Rectal smooth muscle tissue (tissue), 1 donor: ENCODE measurements around the gene RPL5.
A peak's percentile ranks its signal among the peaks of the same experiment; 100 is the strongest.

ENCODE experiments used
- H3K27ac ChIP-seq: one replicate; pipeline ENCODE4 v1.7.0; 2013; ENCODE audit warnings: low read depth, low read length, inconsistent platforms
- H3K27me3 ChIP-seq: one replicate; pipeline ENCODE4 v1.7.0; 2013; ENCODE audit warnings: low read length; ENCODE audit not compliant: control insufficient read depth, insufficient read depth
- H3K36me3 ChIP-seq: one replicate; pipeline ENCODE4 v1.7.0; 2013; ENCODE audit warnings: low read length; ENCODE audit not compliant: control insufficient read depth, insufficient read depth
- H3K4me1 ChIP-seq: one replicate; pipeline ENCODE4 v1.7.0; 2013; ENCODE audit warnings: low read length; ENCODE audit not compliant: control insufficient read depth, insufficient read depth
- H3K4me3 ChIP-seq: one replicate; pipeline ENCODE4 v1.7.0; 2013; ENCODE audit warnings: low read length
- H3K9ac ChIP-seq: one replicate; pipeline ENCODE4 v1.7.0; 2013; ENCODE audit warnings: low read length

The RPL5 gene

GRCh38 chr1:92845908-92846307, 14.1 kb downstream of the RPL5 start:
- no peaks in the 10 kb centered on the region for H3K27me3 ChIP-seq
- H3K9ac ChIP-seq: no peak overlapping the region
- no peak overlapping the region for H3K4me3 ChIP-seq
- peaks cover 14% of the 10 kb centered on the region for H3K36me3 ChIP-seq
- no peaks in the 10 kb centered on the region for H3K4me1 ChIP-seq
- H3K27ac ChIP-seq: no peak overlapping the region

GRCh38 chr1:92848201-92848600, 16.4 kb downstream of the RPL5 start:
- Histone ChIP-seq H3K4me3 (no peak overlapping the region), H3K9ac (no peak overlapping the region), H3K36me3 (peaks cover 6% of the 10 kb centered on the region), H3K27ac (no peak overlapping the region), H3K4me1 (no peaks in the 10 kb centered on the region), H3K27me3 (no peaks in the 10 kb centered on the region)

DNA sequence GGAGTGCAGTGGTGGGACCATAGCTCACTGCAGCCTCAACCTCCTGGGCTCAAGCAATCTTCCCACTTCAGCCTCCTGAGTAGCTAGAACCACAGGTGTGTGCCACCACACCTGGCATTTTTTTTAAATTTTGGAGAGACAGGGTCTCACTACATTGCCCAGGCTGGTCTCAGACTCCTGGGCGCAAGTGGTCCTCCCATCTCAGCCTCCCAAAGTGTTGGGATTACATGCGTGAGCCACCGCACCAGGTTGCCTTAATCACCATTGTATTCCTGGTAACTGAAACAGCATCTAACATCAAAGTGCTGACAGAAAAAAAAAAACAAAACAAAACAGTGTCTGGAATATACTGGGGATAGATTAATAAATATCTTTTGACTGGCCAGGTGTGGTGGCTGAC, 18.2 kb downstream of the RPL5 start:
- Histone ChIP-seq H3K4me3 (no peak overlapping the region), H3K9ac (no peak overlapping the region), H3K4me1 (no peaks in the 10 kb centered on the region), H3K36me3 (no peaks in the 10 kb centered on the region), H3K27me3 (no peaks in the 10 kb centered on the region), H3K27ac (no peak overlapping the region)

- no peak overlapping the region for H3K27ac ChIP-seq
- H3K9ac ChIP-seq: no peak overlapping the region
- H3K4me3 ChIP-seq: no peak overlapping the region
- no peaks in the 10 kb centered on the region for H3K27me3 ChIP-seq
- H3K4me1 ChIP-seq: no peaks in the 10 kb centered on the region
- H3K36me3 ChIP-seq: no peaks in the 10 kb centered on the region
Observed at GRCh38 chr1:92851729-92852128, 19.9 kb downstream of the RPL5 start.

DNA sequence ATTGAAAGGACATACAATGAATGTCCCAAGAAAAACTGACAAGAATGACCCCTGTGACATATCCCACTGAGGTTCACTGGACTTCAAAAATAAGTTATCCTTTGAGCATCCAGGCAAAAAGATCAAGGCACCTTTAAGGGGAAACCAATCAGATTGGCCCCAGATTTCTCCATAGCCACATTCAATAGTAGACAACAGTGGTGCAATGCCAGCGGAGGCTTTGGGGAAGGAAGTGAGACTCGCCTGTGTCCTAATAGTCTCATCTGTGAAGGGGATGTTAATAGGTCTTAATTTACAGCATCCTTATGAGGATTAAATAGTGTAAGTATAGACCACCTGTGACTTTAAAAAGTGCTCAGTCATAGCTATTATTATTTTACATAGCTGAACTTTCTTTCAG, 21.5 kb downstream of the RPL5 start:
- Histone ChIP-seq H3K4me3 (no peak overlapping the region), H3K27ac (no peak overlapping the region), H3K27me3 (no peaks in the 10 kb centered on the region), H3K36me3 (no peaks in the 10 kb centered on the region), H3K4me1 (no peaks in the 10 kb centered on the region), H3K9ac (no peak overlapping the region)

DNA sequence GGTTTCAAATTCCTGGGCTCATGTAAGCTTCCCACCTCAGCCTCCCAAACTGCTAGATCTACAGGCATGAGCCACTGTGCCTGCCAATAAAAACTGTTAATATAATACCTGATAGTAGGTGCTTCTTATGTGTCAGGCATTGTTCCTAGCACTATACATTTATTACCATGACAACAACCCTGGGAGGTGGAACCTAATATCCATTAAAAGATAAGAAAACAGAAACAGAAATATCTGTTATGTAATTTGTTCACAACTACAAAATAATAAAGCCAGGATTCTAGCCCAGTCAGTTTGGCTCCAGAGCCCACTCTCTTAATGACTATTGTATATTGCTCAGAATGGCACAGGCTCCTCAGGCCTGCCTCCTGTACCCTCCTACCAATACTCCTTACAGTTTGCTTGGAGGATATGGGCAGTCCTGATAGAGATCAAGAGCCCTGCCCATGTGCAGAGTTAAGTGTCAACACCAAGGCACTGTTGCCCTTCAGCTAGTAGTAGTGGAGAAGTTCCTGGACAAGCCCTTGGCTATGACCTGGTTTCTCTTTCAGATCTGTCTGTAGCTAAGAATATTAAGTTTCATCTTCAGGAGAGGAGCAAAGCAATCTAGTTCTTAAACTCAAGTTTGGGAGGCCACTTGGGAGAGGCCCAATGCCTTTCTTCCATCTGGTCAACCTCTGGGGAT, 22.4 kb downstream of the RPL5 start:
- Histone ChIP-seq H3K9ac (no peak overlapping the region), H3K27me3 (no peaks in the 10 kb centered on the region), H3K36me3 (no peaks in the 10 kb centered on the region), H3K4me1 (no peaks in the 10 kb centered on the region), H3K4me3 (no peak overlapping the region), H3K27ac (no peak overlapping the region)

- Histone ChIP-seq H3K4me1 (no peaks in the 10 kb centered on the region), H3K27me3 (no peaks in the 10 kb centered on the region), H3K27ac (no peak overlapping the region), H3K36me3 (no peaks in the 10 kb centered on the region), H3K9ac (no peak overlapping the region), H3K4me3 (no peak overlapping the region)
Observed at GRCh38 chr1:92855236-92855635, 23.4 kb downstream of the RPL5 start.

GRCh38 chr1:92857817-92858216, 26.0 kb downstream of the RPL5 start:
- H3K4me3 ChIP-seq: no peak overlapping the region
- H3K36me3 ChIP-seq: no peaks in the 10 kb centered on the region
- H3K9ac ChIP-seq: no peak overlapping the region
- H3K27ac ChIP-seq: no peak overlapping the region
- no peaks in the 10 kb centered on the region for H3K27me3 ChIP-seq
- no peaks in the 10 kb centered on the region for H3K4me1 ChIP-seq

- Histone ChIP-seq H3K4me3 (peak overlapping the region; percentile 15), H3K9ac (no peak overlapping the region), H3K27me3 (no peaks in the 10 kb centered on the region), H3K27ac (no peak overlapping the region), H3K36me3 (no peaks in the 10 kb centered on the region), H3K4me1 (no peaks in the 10 kb centered on the region)
Observed at GRCh38 chr1:92858564-92859399, 26.9 kb downstream of the RPL5 start.

- no peak overlapping the region for H3K9ac ChIP-seq
- H3K27me3 ChIP-seq: no peaks in the 10 kb centered on the region
- no peaks in the 10 kb centered on the region for H3K36me3 ChIP-seq
- no peak overlapping the region for H3K27ac ChIP-seq
- no peaks in the 10 kb centered on the region for H3K4me1 ChIP-seq
- peak overlapping the region; percentile 15 for H3K4me3 ChIP-seq
Observed at GRCh38 chr1:92859400-92860039, 27.7 kb downstream of the RPL5 start.

GRCh38 chr1:92862605-92863004, 30.8 kb downstream of the RPL5 start:
- Histone ChIP-seq H3K27me3 (no peaks in the 10 kb centered on the region), H3K9ac (no peak overlapping the region), H3K36me3 (no peaks in the 10 kb centered on the region), H3K27ac (no peak overlapping the region), H3K4me1 (no peaks in the 10 kb centered on the region), H3K4me3 (no peak overlapping the region)

GRCh38 chr1:92864131-92864530, 32.3 kb downstream of the RPL5 start:
- Histone ChIP-seq H3K27ac (no peak overlapping the region), H3K4me3 (no peak overlapping the region)

More at GRCh38 chr1:92864131-92864530, 32.3 kb downstream of the RPL5 start:
- no peaks in the 10 kb centered on the region for H3K4me1 ChIP-seq
- H3K9ac ChIP-seq: no peak overlapping the region
- no peaks in the 10 kb centered on the region for H3K36me3 ChIP-seq
- H3K27me3 ChIP-seq: no peaks in the 10 kb centered on the region
